ENCODE measurements around the gene GJD4. TPM values are rescaled to one million over a fixed set of nuclear protein-coding genes. Genes with fewer than 3 reads are reported as not detected.

The GJD4 gene
- total and polyA plus RNA-seq, 4 donors = 0.19 to 0.29 (median 0.20) TPM; not detected in 1

DNA sequence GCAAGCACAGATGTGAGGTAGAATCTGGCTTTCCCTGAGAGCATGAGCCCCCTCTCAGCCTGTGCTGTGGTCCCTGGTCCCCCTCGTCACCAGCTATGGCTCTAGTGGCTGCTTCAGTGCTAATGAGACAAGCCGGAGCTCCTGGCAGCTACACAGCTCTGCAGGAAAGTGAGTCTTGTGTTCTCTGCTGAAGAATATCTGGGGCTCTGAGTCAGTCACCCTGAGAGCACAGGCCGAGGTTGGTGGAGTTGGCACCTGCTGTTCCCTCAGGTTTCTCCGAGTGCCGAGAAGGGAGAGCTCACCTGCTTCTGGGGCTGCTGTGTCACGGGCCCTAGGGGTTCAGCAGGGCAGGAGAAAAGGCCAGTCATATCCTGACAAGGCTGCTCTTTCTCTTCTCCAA lies 37.2 kb upstream of the GJD4 start:
- Histone ChIP-seq H3K9me3 (ENCODE audit: control insufficient read depth, insufficient read depth, low read length) (no peaks in the 10 kb centered on the region), H3K4me1 (ENCODE audit: control insufficient read depth, insufficient read depth, low read length) (peaks cover 18% of the 10 kb centered on the region), H3K4me3 (ENCODE audit: low read depth, low read length) (no peak overlapping the region), H3K27me3 (ENCODE audit: control insufficient read depth, insufficient read depth, low read length) (no peaks in the 10 kb centered on the region), H3K27ac (ENCODE audit: low read depth, low read length) (no peak overlapping the region), H3K36me3 (ENCODE audit: control insufficient read depth, insufficient read depth, low read length) (peaks cover 52% of the 10 kb centered on the region)
- WGBS (ENCODE audit: insufficient coverage) = 91% methylated on average over 6 of the region's 6 CpGs
- DNase-seq (ENCODE audit: low read depth in 4 of 6, low spot score in 6 of 6) = no peak

DNA sequence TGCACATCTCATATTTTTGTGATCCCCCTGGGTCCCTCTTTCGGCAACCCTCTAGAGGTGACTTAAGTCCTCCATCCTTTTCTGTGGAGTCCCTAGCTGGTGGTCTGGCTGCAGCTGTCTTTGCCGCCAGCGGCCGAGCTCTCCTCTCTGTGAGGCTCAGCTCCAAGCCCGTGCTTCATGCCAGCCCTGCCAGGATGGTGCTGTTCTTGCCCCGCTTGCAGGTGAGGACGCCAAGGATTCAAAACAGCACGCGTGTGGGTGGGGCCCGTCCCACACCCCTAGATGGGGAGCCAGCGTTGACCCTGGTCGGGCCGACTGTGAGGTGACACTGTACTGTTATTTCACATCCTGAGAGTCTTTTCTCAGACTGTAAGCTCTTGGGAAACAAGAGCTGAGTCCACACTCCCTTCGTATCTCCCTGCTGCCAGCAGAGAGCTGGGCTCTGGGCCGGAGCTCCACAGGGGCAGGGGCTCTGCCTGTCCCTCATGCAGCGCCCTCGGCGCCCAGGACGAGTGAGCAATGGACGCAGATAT lies 36.6 kb upstream of the GJD4 start:
- Histone ChIP-seq H3K27ac (ENCODE audit: low read depth, low read length) (no peak overlapping the region), H3K27me3 (ENCODE audit: control insufficient read depth, insufficient read depth, low read length) (no peaks in the 10 kb centered on the region), H3K4me3 (ENCODE audit: low read depth, low read length) (no peak overlapping the region), H3K36me3 (ENCODE audit: control insufficient read depth, insufficient read depth, low read length) (peaks cover 57% of the 10 kb centered on the region), H3K9me3 (ENCODE audit: control insufficient read depth, insufficient read depth, low read length) (no peaks in the 10 kb centered on the region), H3K4me1 (ENCODE audit: control insufficient read depth, insufficient read depth, low read length) (peaks cover 18% of the 10 kb centered on the region)
- WGBS (ENCODE audit: insufficient coverage) = 96% methylated on average over 20 of the region's 20 CpGs
- DNase-seq (ENCODE audit: low read depth in 4 of 6, low spot score in 6 of 6) = no peak

DNA sequence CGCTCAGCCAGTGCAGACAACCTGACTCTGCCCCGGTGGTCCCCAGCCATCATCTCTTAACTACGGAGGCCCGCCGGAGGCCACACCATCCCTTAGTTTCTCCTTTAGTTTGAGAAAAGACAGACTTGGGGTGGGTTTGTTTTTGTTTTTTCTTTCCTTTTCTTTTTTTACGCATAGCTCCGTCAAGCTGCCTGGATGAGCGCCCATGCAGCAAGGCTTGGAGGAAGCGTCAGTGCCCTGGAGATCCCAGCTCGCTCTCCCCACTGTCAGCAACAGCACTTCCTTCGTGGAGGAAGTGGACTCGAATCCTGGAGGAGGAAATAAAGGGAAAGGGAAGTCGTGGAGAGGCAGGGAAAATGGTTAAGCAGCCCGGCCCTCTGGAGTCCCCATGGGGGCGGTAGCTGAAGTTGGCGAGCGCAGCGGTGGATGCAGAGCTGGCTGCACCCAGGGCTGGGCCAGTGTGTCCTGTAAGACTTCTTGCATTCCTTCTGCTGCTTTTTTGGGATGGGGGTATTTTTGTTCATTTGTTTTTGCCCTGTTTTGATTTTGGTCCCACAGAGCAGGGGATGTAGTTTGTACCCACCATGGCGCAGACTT lies 35.9 kb upstream of the GJD4 start:
- H3K27ac ChIP-seq (ENCODE audit: low read depth, low read length) = no peak overlapping the region
- H3K4me1 ChIP-seq (ENCODE audit: control insufficient read depth, insufficient read depth, low read length) = peaks cover 16% of the 10 kb centered on the region
- no peaks in the 10 kb centered on the region for H3K9me3 ChIP-seq (ENCODE audit: control insufficient read depth, insufficient read depth, low read length)
- no peak overlapping the region for H3K4me3 ChIP-seq (ENCODE audit: low read depth, low read length)
- 80% methylated on average over 10 of the region's 19 CpGs for WGBS (ENCODE audit: insufficient coverage)
- H3K36me3 ChIP-seq (ENCODE audit: control insufficient read depth, insufficient read depth, low read length) = peaks cover 55% of the 10 kb centered on the region
- no peak for DNase-seq (ENCODE audit: low read depth in 4 of 6, low spot score in 6 of 6)
- H3K27me3 ChIP-seq (ENCODE audit: control insufficient read depth, insufficient read depth, low read length) = no peaks in the 10 kb centered on the region

DNA sequence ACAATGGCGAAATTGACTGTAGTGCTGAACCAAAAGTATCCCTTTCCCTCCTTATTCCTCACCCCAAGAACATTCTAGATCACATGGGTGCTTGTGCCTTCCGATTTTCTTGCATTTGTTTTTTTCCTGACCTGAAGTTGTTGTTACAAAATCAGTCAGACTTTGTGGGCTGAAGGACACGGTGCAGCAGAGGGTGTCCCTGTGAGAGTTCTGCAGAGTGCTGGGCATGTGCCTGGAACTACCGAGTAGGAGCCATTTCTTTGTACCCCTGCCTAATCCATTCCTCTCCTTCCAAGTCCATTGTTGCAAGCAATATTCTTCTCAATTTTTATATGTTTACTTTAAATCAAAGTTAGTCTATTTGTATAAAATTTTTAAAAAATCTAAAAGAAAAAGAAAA lies 35.3 kb upstream of the GJD4 start:
- no peak overlapping the region for H3K4me3 ChIP-seq (ENCODE audit: low read depth, low read length)
- peaks cover 52% of the 10 kb centered on the region for H3K36me3 ChIP-seq (ENCODE audit: control insufficient read depth, insufficient read depth, low read length)
- WGBS (ENCODE audit: insufficient coverage) = 90% methylated on average over 2 of the region's 4 CpGs
- DNase-seq (ENCODE audit: low read depth in 4 of 6, low spot score in 6 of 6) = no peak
- H3K27ac ChIP-seq (ENCODE audit: low read depth, low read length) = no peak overlapping the region
- peaks cover 10% of the 10 kb centered on the region for H3K4me1 ChIP-seq (ENCODE audit: control insufficient read depth, insufficient read depth, low read length)
- H3K9me3 ChIP-seq (ENCODE audit: control insufficient read depth, insufficient read depth, low read length) = no peaks in the 10 kb centered on the region
- no peaks in the 10 kb centered on the region for H3K27me3 ChIP-seq (ENCODE audit: control insufficient read depth, insufficient read depth, low read length)

DNA sequence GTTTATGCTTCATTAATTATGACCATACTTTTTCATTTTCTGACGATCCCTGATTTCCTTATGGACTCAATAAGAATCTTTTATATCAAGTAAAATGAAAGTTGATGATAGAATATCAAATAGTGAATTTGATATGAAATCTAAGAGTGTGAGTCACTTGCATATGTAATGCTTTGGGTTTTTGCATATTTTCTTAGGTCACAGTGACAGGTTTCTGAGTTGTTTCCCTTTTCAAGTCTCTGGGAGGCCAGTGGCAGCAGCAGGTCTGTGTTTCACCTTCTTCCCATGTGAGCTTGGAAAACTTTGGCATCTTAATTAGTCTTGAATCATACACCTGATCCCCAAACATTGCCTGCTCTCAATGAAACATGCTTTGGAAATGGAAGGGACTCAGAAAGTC lies 34.7 kb upstream of the GJD4 start:
- H3K4me1 ChIP-seq (ENCODE audit: control insufficient read depth, insufficient read depth, low read length) = peaks cover 6% of the 10 kb centered on the region
- DNase-seq (ENCODE audit: low read depth in 4 of 6, low spot score in 6 of 6) = no peak
- H3K4me3 ChIP-seq (ENCODE audit: low read depth, low read length) = no peak overlapping the region
- H3K27me3 ChIP-seq (ENCODE audit: control insufficient read depth, insufficient read depth, low read length) = no peaks in the 10 kb centered on the region
- H3K9me3 ChIP-seq (ENCODE audit: control insufficient read depth, insufficient read depth, low read length) = no peaks in the 10 kb centered on the region
- no peak overlapping the region for H3K27ac ChIP-seq (ENCODE audit: low read depth, low read length)
- peaks cover 52% of the 10 kb centered on the region for H3K36me3 ChIP-seq (ENCODE audit: control insufficient read depth, insufficient read depth, low read length)
- no CpG with 5 or more reads among the region's 1 CpG for WGBS (ENCODE audit: insufficient coverage)

DNA sequence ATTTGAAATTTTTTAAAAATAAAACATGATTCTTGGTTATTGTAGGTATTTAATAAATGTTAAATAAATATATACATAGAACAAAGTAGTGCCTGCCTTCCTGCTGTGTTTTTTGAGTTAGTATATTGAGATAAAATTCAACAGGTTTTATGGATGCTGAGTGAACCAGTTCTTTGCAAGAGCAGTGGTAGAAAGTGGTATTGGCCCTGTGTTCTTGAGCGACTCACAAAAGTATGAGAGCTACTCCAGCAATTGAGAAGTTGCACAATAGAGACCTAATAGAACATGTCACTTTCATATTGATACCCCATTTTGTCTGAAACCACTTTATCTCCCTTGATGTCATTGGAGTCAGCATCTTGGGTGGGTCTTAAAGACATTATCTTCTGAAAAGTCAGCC lies 32.6 kb upstream of the GJD4 start:
- WGBS (ENCODE audit: insufficient coverage) = no CpG with 5 or more reads among the region's 1 CpG
- no peaks in the 10 kb centered on the region for H3K4me1 ChIP-seq (ENCODE audit: control insufficient read depth, insufficient read depth, low read length)
- H3K9me3 ChIP-seq (ENCODE audit: control insufficient read depth, insufficient read depth, low read length) = no peaks in the 10 kb centered on the region
- no peaks in the 10 kb centered on the region for H3K27me3 ChIP-seq (ENCODE audit: control insufficient read depth, insufficient read depth, low read length)
- H3K4me3 ChIP-seq (ENCODE audit: low read depth, low read length) = no peak overlapping the region
- no peak for DNase-seq (ENCODE audit: low read depth in 4 of 6, low spot score in 6 of 6)
- H3K36me3 ChIP-seq (ENCODE audit: control insufficient read depth, insufficient read depth, low read length) = peaks cover 35% of the 10 kb centered on the region
- no peak overlapping the region for H3K27ac ChIP-seq (ENCODE audit: low read depth, low read length)

DNA sequence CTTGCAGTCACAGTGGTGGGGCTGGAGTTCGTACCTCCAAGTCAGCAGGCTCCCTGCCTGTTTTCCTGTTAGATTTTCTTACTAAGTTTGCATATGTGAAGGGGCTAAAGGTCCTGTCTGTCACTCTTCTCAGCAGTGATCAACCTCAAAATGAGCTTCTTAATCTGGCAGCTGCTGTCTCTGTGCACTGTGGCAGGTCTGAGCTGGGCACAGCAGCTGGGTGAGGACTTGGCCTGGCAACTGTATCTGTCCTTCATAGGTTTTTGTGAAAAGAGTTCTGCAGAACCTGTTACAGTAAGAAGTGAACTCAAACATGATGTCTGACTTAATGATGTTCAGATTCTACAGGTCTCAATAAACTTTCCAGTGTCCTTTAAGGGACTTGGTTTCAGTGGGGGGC lies 31.3 kb upstream of the GJD4 start:
- Histone ChIP-seq H3K4me1 (ENCODE audit: control insufficient read depth, insufficient read depth, low read length) (no peaks in the 10 kb centered on the region), H3K9me3 (ENCODE audit: control insufficient read depth, insufficient read depth, low read length) (no peaks in the 10 kb centered on the region), H3K27ac (ENCODE audit: low read depth, low read length) (no peak overlapping the region), H3K27me3 (ENCODE audit: control insufficient read depth, insufficient read depth, low read length) (no peaks in the 10 kb centered on the region), H3K36me3 (ENCODE audit: control insufficient read depth, insufficient read depth, low read length) (peaks cover 24% of the 10 kb centered on the region), H3K4me3 (ENCODE audit: low read depth, low read length) (no peak overlapping the region)
- 83% methylated on average over 1 of the region's 1 CpG for WGBS (ENCODE audit: insufficient coverage)
- DNase-seq (ENCODE audit: low read depth in 4 of 6, low spot score in 6 of 6) = no peak

DNA sequence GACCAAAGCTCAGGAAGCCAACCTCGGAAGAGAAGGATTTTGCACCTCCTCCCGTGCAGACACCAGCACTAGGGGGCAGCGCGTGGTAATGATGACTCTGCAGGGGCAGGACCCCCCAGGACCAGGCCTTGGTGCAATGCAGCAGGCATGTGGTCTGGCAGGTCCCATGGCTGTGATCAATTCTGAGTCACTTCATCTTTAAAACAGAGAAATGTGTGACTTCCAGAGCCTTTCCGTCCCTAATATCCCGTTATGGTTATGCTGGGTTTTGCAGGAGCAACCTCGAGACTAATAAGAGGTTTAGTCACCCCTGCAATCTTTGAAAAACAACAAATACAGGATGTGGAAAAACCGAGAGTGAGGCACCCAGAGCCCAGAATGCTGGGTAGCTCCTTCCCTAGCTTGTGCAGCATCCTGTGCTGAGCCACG lies 30.2 kb upstream of the GJD4 start:
- Histone ChIP-seq H3K27me3 (ENCODE audit: control insufficient read depth, insufficient read depth, low read length) (no peaks in the 10 kb centered on the region), H3K4me3 (ENCODE audit: low read depth, low read length) (no peak overlapping the region), H3K27ac (ENCODE audit: low read depth, low read length) (no peak overlapping the region), H3K4me1 (ENCODE audit: control insufficient read depth, insufficient read depth, low read length) (no peaks in the 10 kb centered on the region), H3K9me3 (ENCODE audit: control insufficient read depth, insufficient read depth, low read length) (no peaks in the 10 kb centered on the region), H3K36me3 (ENCODE audit: control insufficient read depth, insufficient read depth, low read length) (peaks cover 16% of the 10 kb centered on the region)
- no peak for DNase-seq (ENCODE audit: low read depth in 4 of 6, low spot score in 6 of 6)
- WGBS (ENCODE audit: insufficient coverage) = 73% methylated on average over 6 of the region's 9 CpGs

DNA sequence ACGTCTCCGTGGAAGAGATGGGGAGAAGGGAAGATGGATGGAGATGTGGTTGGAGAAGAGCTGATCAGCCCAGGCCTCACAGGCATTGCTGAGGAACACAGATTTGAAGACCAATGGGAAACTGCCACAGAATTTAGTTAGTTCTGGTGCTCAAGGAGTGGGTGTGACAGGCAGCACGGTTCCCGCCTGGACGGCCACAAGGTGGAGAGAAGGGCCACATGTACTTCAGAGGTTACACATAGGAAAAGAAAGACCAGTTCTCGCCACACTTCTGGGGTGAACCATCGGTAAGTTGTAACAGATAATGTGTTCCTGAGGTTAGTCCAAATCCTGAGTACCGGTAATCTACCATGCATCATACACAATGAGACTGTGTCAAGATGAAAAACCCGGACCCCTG lies 29.5 kb upstream of the GJD4 start:
- Histone ChIP-seq H3K27me3 (ENCODE audit: control insufficient read depth, insufficient read depth, low read length) (no peaks in the 10 kb centered on the region), H3K36me3 (ENCODE audit: control insufficient read depth, insufficient read depth, low read length) (peaks cover 16% of the 10 kb centered on the region), H3K4me3 (ENCODE audit: low read depth, low read length) (no peak overlapping the region), H3K27ac (ENCODE audit: low read depth, low read length) (no peak overlapping the region), H3K9me3 (ENCODE audit: control insufficient read depth, insufficient read depth, low read length) (no peaks in the 10 kb centered on the region), H3K4me1 (ENCODE audit: control insufficient read depth, insufficient read depth, low read length) (no peaks in the 10 kb centered on the region)
- no peak for DNase-seq (ENCODE audit: low read depth in 4 of 6, low spot score in 6 of 6)
- WGBS (ENCODE audit: insufficient coverage) = 96% methylated on average over 8 of the region's 9 CpGs

DNA sequence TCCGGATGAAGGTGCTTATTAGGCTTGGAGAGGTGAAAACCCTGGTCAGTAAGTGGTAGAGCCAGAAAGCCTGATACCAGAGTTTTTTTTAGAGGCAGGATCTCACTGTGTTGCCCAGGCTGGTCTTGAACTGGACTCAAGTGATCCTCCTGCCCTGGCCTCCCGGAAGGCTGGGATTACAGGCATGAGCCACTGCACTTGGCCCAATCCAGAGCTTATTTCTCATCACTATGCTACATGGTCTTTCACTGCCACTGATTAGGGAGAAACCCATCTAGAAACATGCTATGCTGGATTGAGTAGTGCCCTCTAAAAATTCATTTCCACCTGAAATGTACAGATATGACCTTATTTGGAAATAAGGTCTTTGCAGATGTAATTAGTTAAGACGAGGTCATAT lies 28.4 kb upstream of the GJD4 start:
- H3K9me3 ChIP-seq (ENCODE audit: control insufficient read depth, insufficient read depth, low read length) = no peaks in the 10 kb centered on the region
- no peak for DNase-seq (ENCODE audit: low read depth in 4 of 6, low spot score in 6 of 6)
- no peaks in the 10 kb centered on the region for H3K27me3 ChIP-seq (ENCODE audit: control insufficient read depth, insufficient read depth, low read length)
- no peaks in the 10 kb centered on the region for H3K4me1 ChIP-seq (ENCODE audit: control insufficient read depth, insufficient read depth, low read length)
- no peak overlapping the region for H3K27ac ChIP-seq (ENCODE audit: low read depth, low read length)
- H3K36me3 ChIP-seq (ENCODE audit: control insufficient read depth, insufficient read depth, low read length) = peaks cover 16% of the 10 kb centered on the region
- no peak overlapping the region for H3K4me3 ChIP-seq (ENCODE audit: low read depth, low read length)
- WGBS (ENCODE audit: insufficient coverage) = 96% methylated on average over 2 of the region's 3 CpGs
